Activated T-cell treated with anti-CD3 and anti-CD28 coated beads, Interleukin-2, amount 50 U/mL, for 72 hours (primary cell): ENCODE measurements around the gene CSTPP1. TPM values are rescaled to one million over a fixed set of nuclear protein-coding genes. Genes with fewer than 3 reads are reported as not detected.
A peak's percentile ranks its signal among the peaks of the same experiment; 100 is the strongest.
"Not testable (repeated sequence)": the region's sequence is repeated elsewhere in the genome, so short reads cannot be mapped to it uniquely, and the experiment has no call there.

Experiments
- ATAC-seq, 2 donors: fragments of 150-1000 bp; cut with Tn5 transposase; replicated peaks in 1 of 2; 2 replicates each; pipeline ENCODE4 v1.10.0; 2021; ENCODE audit warnings: moderate library complexity in 2 of 2, mild to moderate bottlenecking in 1 of 2
- DNase-seq, 2 donors: peaks; one replicate each; pipeline ENCODE4 v3.0.0; 2021 to 2022; ENCODE audit warnings: mixed read lengths in 1 of 2
- H3K27ac Mint-ChIP-seq: one replicate; pipeline ENCODE4 v1.8.0; 2022; ENCODE audit warnings: mild to moderate bottlenecking, moderate library complexity, mixed read lengths
- H3K27me3 Mint-ChIP-seq: one replicate; pipeline ENCODE4 v1.8.0; 2022; ENCODE audit warnings: low read depth, mixed read lengths
- H3K36me3 Mint-ChIP-seq, 2 donors: one replicate each; pipeline ENCODE4 v1.8.0; 2022; ENCODE audit warnings: mixed read lengths in 2 of 2, mild to moderate bottlenecking in 1 of 2; ENCODE audit not compliant: insufficient read depth in 2 of 2
- H3K4me1 Mint-ChIP-seq: one replicate; pipeline ENCODE4 v1.8.0; 2022; ENCODE audit warnings: low read depth, mixed read lengths
- H3K4me3 Mint-ChIP-seq, 2 donors: one replicate each; pipeline ENCODE4 v1.8.0; 2022; ENCODE audit warnings: mild to moderate bottlenecking in 2 of 2, mixed read lengths in 2 of 2, moderate library complexity in 2 of 2
- H3K9me3 Mint-ChIP-seq, 2 donors: one replicate each; pipeline ENCODE4 v1.8.0; 2022; ENCODE audit warnings: mixed read lengths in 2 of 2
- total RNA-seq, 2 donors: library from RNA; stranded (reverse); gene quantifications; one replicate each; pipeline ENCODE4 v1.2.3, GENCODE V29; 2022

CSTPP1 gene
- total RNA-seq, 2 donors from 2014 or later: 20.4 to 21.2 TPM

DNA sequence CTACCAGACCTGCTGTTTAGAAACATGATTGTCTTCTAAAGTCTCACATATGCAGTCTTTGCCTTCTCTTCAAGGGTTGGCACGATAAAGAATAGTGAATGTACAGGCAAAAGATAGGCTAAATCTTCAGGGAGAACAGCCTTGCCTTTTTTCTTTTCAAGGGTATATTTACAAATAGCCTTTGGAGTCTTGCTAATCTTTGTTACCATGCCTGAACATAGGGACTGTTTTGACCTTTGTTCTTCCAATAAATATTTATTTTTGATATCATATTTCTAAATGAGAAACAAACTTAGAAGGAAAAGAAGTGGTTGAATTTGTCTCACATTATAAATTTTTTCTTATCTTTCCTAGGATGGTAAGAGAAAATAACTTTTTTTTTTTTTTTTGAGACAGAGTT lies 12.7 kb downstream of the CSTPP1 start:
- Mint-ChIP-seq H3K27ac (no peak overlapping the region), H3K9me3 (no peaks in the 10 kb centered on the region), H3K4me1 (peaks cover 13% of the 10 kb centered on the region), H3K4me3 (no peak overlapping the region), H3K36me3 (no peaks in the 10 kb centered on the region), H3K27me3 (no peaks in the 10 kb centered on the region)
- DNase-seq: no peak
- no peak for ATAC-seq

DNA sequence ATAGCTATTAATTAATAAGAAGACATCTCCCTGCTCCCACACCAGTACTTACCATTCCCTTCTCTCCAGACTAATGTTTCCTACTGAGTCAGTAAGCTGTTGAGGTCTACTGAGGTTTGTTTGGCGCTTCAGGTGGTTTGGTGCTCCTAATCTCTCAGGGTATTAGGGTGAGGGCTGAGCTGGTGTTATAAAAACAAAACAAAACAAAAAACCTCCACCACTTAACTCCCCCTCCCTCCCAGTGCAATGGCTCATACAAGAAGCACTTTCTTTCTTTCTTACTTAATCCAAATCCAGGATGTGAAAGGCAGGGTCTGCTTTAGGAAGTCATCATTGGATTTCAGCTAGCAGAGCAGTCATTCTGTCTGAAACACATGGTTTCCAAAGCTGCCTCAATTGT lies 15.3 kb downstream of the CSTPP1 start:
- peak overlapping the region; percentile 32 for H3K27ac Mint-ChIP-seq
- ATAC-seq: no peak
- H3K4me1 Mint-ChIP-seq: peaks cover 13% of the 10 kb centered on the region

DNA sequence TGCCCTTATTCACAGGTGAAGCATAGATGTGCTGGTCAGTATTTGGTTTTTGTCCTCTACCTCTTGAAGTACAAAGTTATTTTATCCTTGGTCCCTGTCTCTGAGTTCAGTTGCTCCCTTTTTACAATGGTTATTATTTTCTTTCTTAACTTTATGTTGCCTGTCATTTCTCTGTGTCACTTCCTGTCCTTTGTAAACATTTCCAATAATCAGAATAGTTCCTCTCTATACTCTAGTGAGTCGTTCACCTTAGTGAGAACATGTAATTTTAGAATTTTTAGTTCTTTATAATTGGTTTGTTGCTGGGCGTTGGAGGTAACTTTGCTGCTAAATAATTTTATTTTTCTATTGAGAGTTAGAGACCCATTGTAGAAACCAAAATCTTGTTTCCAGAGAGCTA lies 16.0 kb downstream of the CSTPP1 start:
- Mint-ChIP-seq H3K4me1 (peaks cover 13% of the 10 kb centered on the region), H3K27me3 (no peaks in the 10 kb centered on the region), H3K4me3 (peak overlapping the region in 1 of 2 donors; percentile 1), H3K36me3 (peaks cover 0 to 1% of the 10 kb centered on the region in 2 donors), H3K27ac (peak overlapping the region; percentile 85), H3K9me3 (no peaks in the 10 kb centered on the region)
- ATAC-seq: no peak
- DNase-seq: no peak

More for the DNA sequence above, 15.3 kb downstream of the CSTPP1 start:
- Mint-ChIP-seq H3K9me3 (no peaks in the 10 kb centered on the region), H3K36me3 (no peaks in the 10 kb centered on the region), H3K27me3 (no peaks in the 10 kb centered on the region), H3K4me3 (no peak overlapping the region)
- no peak for DNase-seq

DNA sequence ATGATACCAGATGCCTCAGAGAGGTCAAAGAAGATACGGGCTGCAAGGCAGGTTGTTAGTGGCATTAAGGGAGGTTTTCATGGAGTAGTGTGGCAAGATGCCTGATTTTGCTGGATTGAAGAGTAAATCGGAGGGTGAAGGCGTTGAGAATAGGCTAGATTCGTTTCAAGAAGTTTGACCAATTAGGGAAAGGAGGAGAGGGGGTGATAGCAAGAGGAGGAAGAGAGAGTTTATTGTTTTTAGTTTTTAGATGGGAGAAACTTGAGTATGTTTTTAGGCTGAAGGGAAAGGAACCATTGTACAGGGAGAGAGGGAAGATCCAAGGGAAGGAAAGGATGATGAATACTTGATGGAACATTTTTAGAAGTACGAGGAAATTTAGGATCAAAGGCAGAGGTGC lies 16.5 kb downstream of the CSTPP1 start:
- DNase-seq: no peak
- Mint-ChIP-seq H3K27me3 (no peaks in the 10 kb centered on the region), H3K36me3 (peaks cover 0 to 1% of the 10 kb centered on the region in 2 donors), H3K27ac (peak overlapping the region; percentile 85), H3K4me1 (peaks cover 11% of the 10 kb centered on the region), H3K4me3 (no peak overlapping the region), H3K9me3 (no peaks in the 10 kb centered on the region)
- no peak for ATAC-seq

DNA sequence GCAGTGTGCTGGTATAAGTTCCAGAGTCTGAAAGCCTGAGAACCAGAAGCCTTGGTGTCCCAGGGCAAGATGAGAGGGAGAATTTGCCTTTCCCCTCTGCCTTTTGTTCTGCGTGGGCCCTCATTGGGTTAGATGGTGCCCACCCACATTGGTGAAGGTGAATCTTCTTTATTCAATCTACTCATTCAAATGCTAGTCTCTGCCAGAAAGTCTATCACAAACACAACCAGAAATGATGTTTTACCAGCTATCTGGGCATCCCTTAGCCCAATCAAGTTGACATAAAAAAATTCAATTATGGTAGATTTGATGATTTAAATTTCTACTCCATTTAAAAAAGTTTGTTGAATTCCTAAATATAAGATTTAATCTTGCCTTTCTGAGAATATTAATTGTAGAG lies 22.2 kb downstream of the CSTPP1 start:
- ATAC-seq: no peak

DNA sequence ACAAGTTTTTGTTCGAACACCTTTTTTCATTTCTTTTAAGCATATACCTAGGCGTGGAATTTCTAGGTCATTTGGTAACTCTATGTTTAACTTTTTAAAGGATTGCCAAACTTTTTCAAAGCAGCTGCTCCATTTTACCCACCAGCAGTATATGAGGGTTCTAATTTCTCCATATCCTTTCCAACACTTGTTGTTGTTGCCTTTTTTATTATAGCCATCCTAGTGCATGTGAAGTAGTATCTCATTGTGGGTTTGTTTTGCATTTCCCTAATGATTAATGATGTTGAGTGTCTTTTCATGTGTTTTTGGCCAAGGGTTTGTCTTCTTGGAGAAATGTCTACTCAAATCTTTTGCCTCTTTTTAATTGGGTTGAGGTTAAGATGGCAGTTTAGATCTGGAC lies 24.5 kb downstream of the CSTPP1 start:
- Mint-ChIP-seq H3K9me3 (no peaks in the 10 kb centered on the region), H3K36me3 (peaks cover 4 to 6% of the 10 kb centered on the region in 2 donors), H3K27me3 (no peaks in the 10 kb centered on the region), H3K4me1 (no peaks in the 10 kb centered on the region), H3K27ac (no peak overlapping the region), H3K4me3 (no peak overlapping the region)
- ATAC-seq: no peak
- DNase-seq: no peak

More for the DNA sequence above, 22.2 kb downstream of the CSTPP1 start:
- peaks cover 4 to 6% of the 10 kb centered on the region in 2 donors for H3K36me3 Mint-ChIP-seq
- no peak for DNase-seq
- no peaks in the 10 kb centered on the region for H3K9me3 Mint-ChIP-seq
- no peak overlapping the region for H3K27ac Mint-ChIP-seq
- no peaks in the 10 kb centered on the region for H3K4me1 Mint-ChIP-seq
- H3K27me3 Mint-ChIP-seq: no peaks in the 10 kb centered on the region
- no peak overlapping the region for H3K4me3 Mint-ChIP-seq

- not testable (repeated sequence) for H3K4me3 Mint-ChIP-seq, H3K36me3 Mint-ChIP-seq, H3K27me3 Mint-ChIP-seq, H3K9me3 Mint-ChIP-seq, H3K4me1 Mint-ChIP-seq, DNase-seq, ATAC-seq, H3K27ac Mint-ChIP-seq
These were observed 25.3 kb downstream of the CSTPP1 start for GRCh38 chr11:46961886-46962285.

- Mint-ChIP-seq H3K9me3 (no peaks in the 10 kb centered on the region), H3K36me3 (peaks cover 4 to 5% of the 10 kb centered on the region in 2 donors), H3K4me1 (no peaks in the 10 kb centered on the region), H3K4me3 (no peak overlapping the region), H3K27me3 (no peaks in the 10 kb centered on the region), H3K27ac (no peak overlapping the region)
- ATAC-seq: no peak
- no peak for DNase-seq
These were observed 27.3 kb downstream of the CSTPP1 start for GRCh38 chr11:46963844-46964243.

GRCh38 chr11:46966773-46967172 lies 30.2 kb downstream of the CSTPP1 start:
- no peak for ATAC-seq
- Mint-ChIP-seq H3K4me1 (no peaks in the 10 kb centered on the region), H3K27ac (no peak overlapping the region), H3K27me3 (no peaks in the 10 kb centered on the region), H3K36me3 (no peaks in the 10 kb centered on the region), H3K9me3 (no peaks in the 10 kb centered on the region), H3K4me3 (no peak overlapping the region)
- DNase-seq: no peak

DNA sequence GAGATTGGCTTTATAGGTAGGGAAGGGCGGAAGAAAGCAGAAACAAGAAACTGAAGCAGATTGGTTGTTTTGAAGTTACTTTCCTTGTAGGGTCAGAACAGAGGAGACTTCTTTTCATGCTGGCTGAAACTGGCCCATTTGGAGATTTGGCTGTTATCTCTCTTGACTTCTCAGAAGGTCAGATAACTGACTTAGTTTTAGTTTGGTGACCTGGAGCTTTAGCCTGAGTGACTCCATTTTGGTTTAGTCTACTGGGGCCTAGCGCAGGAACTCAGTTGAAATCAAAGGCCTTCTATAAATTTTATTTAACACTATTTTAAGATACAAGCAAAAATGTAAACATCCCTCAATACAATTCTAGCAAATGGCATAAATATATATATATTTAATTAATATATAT lies 31.4 kb downstream of the CSTPP1 start:
- ATAC-seq (no peak), DNase-seq (no peak)
- H3K4me3 Mint-ChIP-seq: no peak overlapping the region
- H3K4me1 Mint-ChIP-seq: no peaks in the 10 kb centered on the region
- H3K36me3 Mint-ChIP-seq: no peaks in the 10 kb centered on the region
- no peaks in the 10 kb centered on the region for H3K27me3 Mint-ChIP-seq
- H3K9me3 Mint-ChIP-seq: no peaks in the 10 kb centered on the region
- no peak overlapping the region for H3K27ac Mint-ChIP-seq

GRCh38 chr11:46969379-46969778 lies 32.8 kb downstream of the CSTPP1 start:
- no peak overlapping the region for H3K27ac Mint-ChIP-seq
- DNase-seq (no peak), ATAC-seq (no peak)
- H3K36me3 Mint-ChIP-seq: no peaks in the 10 kb centered on the region
- no peak overlapping the region for H3K4me3 Mint-ChIP-seq
- H3K9me3 Mint-ChIP-seq: no peaks in the 10 kb centered on the region
- H3K4me1 Mint-ChIP-seq: no peaks in the 10 kb centered on the region
- no peaks in the 10 kb centered on the region for H3K27me3 Mint-ChIP-seq

DNA sequence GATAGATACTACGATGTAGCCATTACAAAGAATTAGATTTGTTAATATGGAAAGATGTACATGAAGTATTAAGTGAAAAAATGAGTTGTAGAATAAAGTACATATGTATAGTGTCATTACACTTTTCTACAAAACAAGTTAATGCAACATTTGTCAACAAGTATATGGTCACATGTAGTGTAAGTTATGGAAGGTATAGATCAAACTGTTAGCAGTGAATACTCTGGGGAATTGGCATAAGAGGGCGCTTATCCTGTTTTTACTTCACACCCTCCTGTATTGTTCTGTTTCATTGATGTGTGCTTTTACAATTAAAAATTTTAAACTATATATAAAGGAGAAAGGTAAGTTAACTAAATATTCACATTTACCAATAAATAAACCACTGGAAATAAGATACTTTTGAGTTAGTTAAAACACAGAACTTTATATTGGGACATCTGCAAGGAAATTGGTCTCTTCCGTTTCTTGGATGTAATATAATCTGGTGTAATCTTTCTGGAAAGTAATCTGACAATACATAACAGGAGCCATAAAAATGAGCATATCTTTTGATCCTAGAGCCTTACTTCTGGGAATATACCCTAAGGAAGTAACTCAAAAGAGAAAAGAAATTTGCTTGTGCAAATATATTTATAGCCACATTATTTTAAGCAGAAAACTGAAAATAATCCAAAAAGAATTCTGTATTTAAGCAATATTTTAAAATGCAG lies 34.5 kb downstream of the CSTPP1 start:
- peaks cover 6% of the 10 kb centered on the region for H3K4me1 Mint-ChIP-seq
- H3K27me3 Mint-ChIP-seq: no peaks in the 10 kb centered on the region
- H3K27ac Mint-ChIP-seq: no peak overlapping the region
- DNase-seq: no peak
- H3K4me3 Mint-ChIP-seq: no peak overlapping the region
- ATAC-seq: no peak
- H3K9me3 Mint-ChIP-seq: no peaks in the 10 kb centered on the region
- H3K36me3 Mint-ChIP-seq: no peaks in the 10 kb centered on the region

- H3K4me3 Mint-ChIP-seq: no peak overlapping the region
- DNase-seq (no peak), ATAC-seq (no peak)
- H3K9me3 Mint-ChIP-seq: no peaks in the 10 kb centered on the region
- no peaks in the 10 kb centered on the region for H3K27me3 Mint-ChIP-seq
- H3K4me1 Mint-ChIP-seq: peaks cover 7% of the 10 kb centered on the region
- H3K27ac Mint-ChIP-seq: no peak overlapping the region
- no peaks in the 10 kb centered on the region for H3K36me3 Mint-ChIP-seq
These were observed 35.8 kb downstream of the CSTPP1 start for GRCh38 chr11:46972343-46972742.

GRCh38 chr11:46972821-46973220 lies 36.3 kb downstream of the CSTPP1 start:
- H3K36me3 Mint-ChIP-seq: no peaks in the 10 kb centered on the region
- H3K27ac Mint-ChIP-seq: no peak overlapping the region
- ATAC-seq (no peak), DNase-seq (no peak)
- H3K4me1 Mint-ChIP-seq: peaks cover 7% of the 10 kb centered on the region
- H3K27me3 Mint-ChIP-seq: no peaks in the 10 kb centered on the region
- H3K4me3 Mint-ChIP-seq: no peak overlapping the region
- H3K9me3 Mint-ChIP-seq: no peaks in the 10 kb centered on the region
